CD4-positive, alpha-beta memory T cell (primary cell): ENCODE results near the gene GSTA4. TPM values are rescaled to one million over a fixed set of nuclear protein-coding genes. Genes with fewer than 3 reads are reported as not detected.

ENCODE experiments used
- CTCF ChIA-PET: fragments of 350-600 bp; sonication (Branson Sonifier 250); formaldehyde crosslinking; loops from one replicate; lab custom pipeline; 2021; ENCODE audit warnings: inconsistent platforms; ENCODE audit not compliant: partially characterized antibody; lab: Charles Lee
- POLR2A ChIA-PET: fragments of 350-600 bp; sonication (Branson Sonifier 250); formaldehyde crosslinking; loops from one replicate; lab custom pipeline; 2021; ENCODE audit not compliant: partially characterized antibody; lab: Charles Lee
- DNase-seq, 5 donors: peaks; one replicate each; pipeline versions ENCODE4 v3.0.0 to v3.0.0-alpha.2; 2020 to 2022; ENCODE audit warnings: mixed read lengths in 1 of 5
- H3K27ac ChIP-seq: one replicate; pipeline ENCODE4 v1.7.0; 2013; ENCODE audit warnings: low read depth, low read length
- H3K27me3 ChIP-seq: 2 replicates; pipeline ENCODE4 v1.7.0; 2013; ENCODE audit warnings: mild to moderate bottlenecking, low read length, moderate library complexity; ENCODE audit not compliant: insufficient read depth
- H3K36me3 ChIP-seq: 2 replicates; pipeline ENCODE4 v1.7.0; 2013; ENCODE audit warnings: mild to moderate bottlenecking, low read length, moderate library complexity; ENCODE audit not compliant: insufficient read depth
- H3K4me1 ChIP-seq: 2 replicates; pipeline ENCODE4 v1.7.0; 2013; ENCODE audit warnings: mild to moderate bottlenecking, low read length, moderate library complexity; ENCODE audit not compliant: insufficient read depth
- H3K4me3 ChIP-seq, 2 donors: one replicate each; pipeline ENCODE4 v1.7.0; 2013; ENCODE audit warnings: low read length in 2 of 2, mild to moderate bottlenecking in 1 of 2
- H3K9me3 ChIP-seq, 2 donors: one replicate each; pipeline ENCODE4 v1.7.0; 2013; ENCODE audit warnings: low read length in 2 of 2, control low read depth in 1 of 2; ENCODE audit not compliant: control insufficient read depth in 1 of 2
- H3K27ac Mint-ChIP-seq, 7 donors: one replicate each; pipeline ENCODE4 v1.8.0; 2020 to 2021; ENCODE audit warnings: mixed read lengths in 7 of 7, mild to moderate bottlenecking in 6 of 7, inconsistent platforms in 3 of 7, moderate library complexity in 3 of 7
- H3K27me3 Mint-ChIP-seq, 2 donors: one replicate each; pipeline ENCODE4 v1.8.0; 2020 to 2021; ENCODE audit warnings: mixed read lengths in 2 of 2
- H3K36me3 Mint-ChIP-seq, 2 donors: one replicate each; pipeline ENCODE4 v1.8.0; 2020 to 2021; ENCODE audit warnings: mixed read lengths in 2 of 2, inconsistent platforms in 1 of 2, mild to moderate bottlenecking in 1 of 2
- H3K4me1 Mint-ChIP-seq, 4 donors: one replicate each; pipeline ENCODE4 v1.8.0; 2020 to 2021; ENCODE audit warnings: mixed read lengths in 4 of 4, mild to moderate bottlenecking in 1 of 4
- H3K4me3 Mint-ChIP-seq, 8 donors: one replicate each; pipeline ENCODE4 v1.8.0; 2020 to 2021; ENCODE audit warnings: mixed read lengths in 8 of 8, mild to moderate bottlenecking in 7 of 8, moderate library complexity in 6 of 8, inconsistent platforms in 3 of 8
- H3K9me3 Mint-ChIP-seq, 8 donors: one replicate each; pipeline ENCODE4 v1.8.0; 2020 to 2021; ENCODE audit warnings: mixed read lengths in 8 of 8, mild to moderate bottlenecking in 5 of 8, inconsistent platforms in 3 of 8, moderate library complexity in 1 of 8
- intact Hi-C: fragments of 100-400 bp; cut with micrococcal nuclease; formaldehyde crosslinking; loops from one replicate; pipeline ENCODE4 v1.15.1; 2023
- polyA plus RNA-seq, 2 donors: library from polyadenylated mRNA; unstranded; fragments of 300-500 nt; fragmentation: Illumina TruSeq; gene quantifications; one replicate each; pipeline ENCODE4 v1.2.3, GENCODE V29; 2021
- total RNA-seq, 2 experiments: library from RNA; stranded (reverse); gene quantifications; one replicate each; pipeline ENCODE4 v1.2.3, GENCODE V29; 2021

The GSTA4 gene
- total and polyA plus RNA-seq, 4 experiments from 2014 or later: 0.57 to 1.7 TPM; not detected in 2

- Mint-ChIP-seq H3K4me3 (no peak overlapping the region), H3K36me3 (peaks cover 61 to 73% of the 10 kb centered on the region in 2 donors), H3K9me3 (no peaks in the 10 kb centered on the region), H3K27ac (no peak overlapping the region), H3K27me3 (no peaks in the 10 kb centered on the region), H3K4me1 (peaks cover 0 to 3% (median 1%) of the 10 kb centered on the region in 4 donors)
- no peaks in the 10 kb centered on the region for H3K9me3 ChIP-seq
- ChIA-PET CTCF (no interaction called here), POLR2A (no interaction called here)
- no peak overlapping the region for H3K4me3 ChIP-seq
- no peaks in the 10 kb centered on the region for H3K4me1 ChIP-seq
- H3K27ac ChIP-seq: no peak overlapping the region
- peaks cover 21% of the 10 kb centered on the region for H3K36me3 ChIP-seq
- DNase-seq: no peak
- no peaks in the 10 kb centered on the region for H3K27me3 ChIP-seq
- intact Hi-C loops: no loop called here
Measured at GRCh38 chr6:53028467-53028866, 33.4 kb upstream of the GSTA4 start.

- Mint-ChIP-seq H3K27ac (no peak overlapping the region), H3K4me3 (no peak overlapping the region), H3K9me3 (no peaks in the 10 kb centered on the region), H3K4me1 (peaks cover 0 to 5% (median 1%) of the 10 kb centered on the region in 4 donors), H3K36me3 (peaks cover 62 to 67% of the 10 kb centered on the region in 2 donors), H3K27me3 (no peaks in the 10 kb centered on the region)
- H3K36me3 ChIP-seq: peaks cover 21% of the 10 kb centered on the region
- no peak overlapping the region for H3K4me3 ChIP-seq
- H3K4me1 ChIP-seq: no peaks in the 10 kb centered on the region
- ChIA-PET POLR2A (no interaction called here), CTCF (no interaction called here)
- H3K27me3 ChIP-seq: no peaks in the 10 kb centered on the region
- intact Hi-C loops: no loop called here
- H3K27ac ChIP-seq: no peak overlapping the region
- no peak for DNase-seq
- no peaks in the 10 kb centered on the region for H3K9me3 ChIP-seq
Measured at GRCh38 chr6:53027131-53027718, 32.1 kb upstream of the GSTA4 start.

- intact Hi-C loops: no loop called here
- Histone ChIP-seq H3K4me1 (no peaks in the 10 kb centered on the region), H3K36me3 (peaks cover 18% of the 10 kb centered on the region), H3K4me3 (no peak overlapping the region), H3K9me3 (no peaks in the 10 kb centered on the region), H3K27ac (no peak overlapping the region), H3K27me3 (no peaks in the 10 kb centered on the region)
- ChIA-PET CTCF (no interaction called here), POLR2A (no interaction called here)
- H3K4me3 Mint-ChIP-seq: peak overlapping the region in 1 of 8 donors; percentile 26
- H3K27ac Mint-ChIP-seq: peak overlapping the region in 1 of 7 donors; percentile 29
- H3K4me1 Mint-ChIP-seq: peaks cover 0 to 5% (median 2%) of the 10 kb centered on the region in 4 donors
- no peaks in the 10 kb centered on the region for H3K9me3 Mint-ChIP-seq
- H3K36me3 Mint-ChIP-seq: peaks cover 61 to 62% of the 10 kb centered on the region in 2 donors
- no peaks in the 10 kb centered on the region for H3K27me3 Mint-ChIP-seq
- DNase-seq: no peak
Measured at GRCh38 chr6:53026526-53026925, 31.4 kb upstream of the GSTA4 start.

- DNase-seq: no peak
- Histone ChIP-seq H3K36me3 (peaks cover 4% of the 10 kb centered on the region), H3K27me3 (no peaks in the 10 kb centered on the region), H3K27ac (no peak overlapping the region), H3K4me3 (no peak overlapping the region), H3K9me3 (no peaks in the 10 kb centered on the region), H3K4me1 (no peaks in the 10 kb centered on the region)
- no peak overlapping the region for H3K27ac Mint-ChIP-seq
- H3K4me1 Mint-ChIP-seq: peaks cover 0 to 11% (median 7%) of the 10 kb centered on the region in 4 donors
- ChIA-PET POLR2A (no interaction called here), CTCF (no interaction called here)
- no peaks in the 10 kb centered on the region for H3K9me3 Mint-ChIP-seq
- no peaks in the 10 kb centered on the region for H3K27me3 Mint-ChIP-seq
- intact Hi-C loops: no loop called here
- peaks cover 44 to 45% of the 10 kb centered on the region in 2 donors for H3K36me3 Mint-ChIP-seq
- H3K4me3 Mint-ChIP-seq: no peak overlapping the region
Measured at GRCh38 chr6:53023323-53023722, 28.2 kb upstream of the GSTA4 start.

- no peak for DNase-seq
- Histone ChIP-seq H3K4me1 (no peaks in the 10 kb centered on the region), H3K9me3 (no peaks in the 10 kb centered on the region), H3K36me3 (peaks cover 10% of the 10 kb centered on the region), H3K4me3 (no peak overlapping the region), H3K27ac (no peak overlapping the region), H3K27me3 (no peaks in the 10 kb centered on the region)
- Mint-ChIP-seq H3K27ac (no peak overlapping the region), H3K27me3 (no peaks in the 10 kb centered on the region), H3K36me3 (peaks cover 44 to 55% of the 10 kb centered on the region in 2 donors), H3K4me3 (no peak overlapping the region), H3K4me1 (peaks cover 0 to 10% (median 7%) of the 10 kb centered on the region in 4 donors), H3K9me3 (no peaks in the 10 kb centered on the region)
- intact Hi-C loops: no loop called here
- ChIA-PET CTCF (no interaction called here), POLR2A (no interaction called here)
Measured at GRCh38 chr6:53020005-53020744, 25.1 kb upstream of the GSTA4 start.

GRCh38 chr6:53018446-53018845 lies 23.4 kb upstream of the GSTA4 start:
- ChIA-PET POLR2A (no interaction called here), CTCF (no interaction called here)
- H3K4me3 Mint-ChIP-seq: no peak overlapping the region
- no peak for DNase-seq
- Histone ChIP-seq H3K9me3 (no peaks in the 10 kb centered on the region), H3K27me3 (no peaks in the 10 kb centered on the region), H3K27ac (no peak overlapping the region), H3K4me3 (no peak overlapping the region), H3K4me1 (no peaks in the 10 kb centered on the region), H3K36me3 (peaks cover 13% of the 10 kb centered on the region)
- peak overlapping the region in 1 of 7 donors; percentile 67 for H3K27ac Mint-ChIP-seq
- no peaks in the 10 kb centered on the region for H3K9me3 Mint-ChIP-seq
- intact Hi-C loops: no loop called here
- peaks cover 0 to 8% (median 6%) of the 10 kb centered on the region in 4 donors for H3K4me1 Mint-ChIP-seq
- H3K27me3 Mint-ChIP-seq: no peaks in the 10 kb centered on the region
- H3K36me3 Mint-ChIP-seq: peaks cover 55 to 57% of the 10 kb centered on the region in 2 donors

- ChIA-PET POLR2A (no interaction called here), CTCF (no interaction called here)
- Mint-ChIP-seq H3K27ac (no peak overlapping the region), H3K36me3 (peaks cover 64 to 72% of the 10 kb centered on the region in 2 donors), H3K4me1 (peaks cover 0 to 2% (median 0%) of the 10 kb centered on the region in 4 donors), H3K4me3 (no peak overlapping the region), H3K27me3 (no peaks in the 10 kb centered on the region), H3K9me3 (no peaks in the 10 kb centered on the region)
- intact Hi-C loops: no loop called here
- Histone ChIP-seq H3K9me3 (no peaks in the 10 kb centered on the region), H3K4me3 (no peak overlapping the region), H3K27ac (no peak overlapping the region), H3K27me3 (no peaks in the 10 kb centered on the region), H3K36me3 (peaks cover 41% of the 10 kb centered on the region), H3K4me1 (no peaks in the 10 kb centered on the region)
- no peak for DNase-seq
Measured at GRCh38 chr6:53015486-53015885, 20.4 kb upstream of the GSTA4 start.
